Left ventricle myocardium superior (tissue), 1 donor: Measurements from ENCODE around the gene BCAS3. TPM values are rescaled to one million over a fixed set of nuclear protein-coding genes. Genes with fewer than 3 reads are reported as not detected.
"Not testable (repeated sequence)": the region's sequence is repeated elsewhere in the genome, so short reads cannot be mapped to it uniquely, and the experiment has no call there.

ENCODE experiments used
- ATAC-seq: fragments of 200-7000 bp; cut with Tn5 transposase; one replicate; pipeline ENCODE4 v1.9.1; 2020; ENCODE audit warnings: mild to moderate bottlenecking, moderate library complexity
- DNase-seq: peaks from one replicate; pipeline ENCODE4 v3.0.0-alpha.2; 2020
- intact Hi-C: fragments of 100-400 bp; cut with micrococcal nuclease; formaldehyde crosslinking; loops from one replicate; pipeline ENCODE4 v1.11.0; 2022
- total RNA-seq: library from RNA; stranded (reverse); fragmentation: NEBNext Ultra II Directional; extraction: Animal tissue kit (Norgen Biotek cat#: 25700); gene quantifications from one replicate; pipeline ENCODE4 v1.2.1, GENCODE V29; 2021
- donor health status: DM: no; HTN: yes; CAD: no; lungs with severe emphysema.

The BCAS3 gene
- total RNA-seq, 1 donor from 2014 or later = 15.9 TPM

- ATAC-seq (no peak), DNase-seq (no peak)
- intact Hi-C loops = no loop called here
Observed at GRCh38 chr17:61237275-61237674, 559.6 kb downstream of the BCAS3 start.

- no peak for DNase-seq
- ATAC-seq = peak; percentile 31
- intact Hi-C loops = no loop called here
Observed at GRCh38 chr17:61238455-61238933, 560.8 kb downstream of the BCAS3 start.

GRCh38 chr17:61239327-61239726 is 561.7 kb downstream of the BCAS3 start:
- ATAC-seq (no peak), DNase-seq (no peak)
- intact Hi-C loops = no loop called here

GRCh38 chr17:61239953-61240352 is 562.3 kb downstream of the BCAS3 start:
- intact Hi-C loops = no loop called here
- no peak for ATAC-seq
- DNase-seq = no peak

GRCh38 chr17:61240851-61241468 is 563.3 kb downstream of the BCAS3 start:
- no peak for DNase-seq
- intact Hi-C loops = no loop called here
- ATAC-seq = no peak

GRCh38 chr17:61244988-61245387 is 567.3 kb downstream of the BCAS3 start:
- ATAC-seq, intact Hi-C loops, DNase-seq: not testable (repeated sequence)

- DNase-seq = no peak
- no peak for ATAC-seq
- intact Hi-C loops = no loop called here
Observed at GRCh38 chr17:61245706-61246135, 568.1 kb downstream of the BCAS3 start.

- ATAC-seq = peak; percentile 53
- DNase-seq = no peak
Observed at GRCh38 chr17:61247439-61247838, 569.8 kb downstream of the BCAS3 start.

GRCh38 chr17:61248399-61248798 is 570.7 kb downstream of the BCAS3 start:
- intact Hi-C loops = no loop called here
- no peak for ATAC-seq
- DNase-seq = no peak

More at GRCh38 chr17:61247439-61247838, 569.8 kb downstream of the BCAS3 start:
- intact Hi-C loops = no loop called here

- intact Hi-C loops = no loop called here
- ATAC-seq (no peak), DNase-seq (no peak)
Observed at GRCh38 chr17:61249649-61250299, 572.1 kb downstream of the BCAS3 start.

GRCh38 chr17:61250335-61250890 is 572.8 kb downstream of the BCAS3 start:
- DNase-seq (no peak), ATAC-seq (no peak)
- intact Hi-C loops = no loop called here

- intact Hi-C loops = no loop called here
- DNase-seq (peak; percentile 92), ATAC-seq (peak; percentile 95)
Observed at GRCh38 chr17:61251939-61252865, 574.6 kb downstream of the BCAS3 start.

- DNase-seq (peak; percentile 56), ATAC-seq (peak; percentile 21)
- intact Hi-C loops = no loop called here
Observed at GRCh38 chr17:61253362-61253761, 575.7 kb downstream of the BCAS3 start.

GRCh38 chr17:61253937-61254574 is 576.4 kb downstream of the BCAS3 start:
- intact Hi-C loops = no loop called here
- no peak for DNase-seq
- no peak for ATAC-seq

GRCh38 chr17:61254904-61255303 is 577.3 kb downstream of the BCAS3 start:
- intact Hi-C loops = no loop called here
- no peak for ATAC-seq

GRCh38 chr17:61255647-61256046 is 578.0 kb downstream of the BCAS3 start:
- no peak for DNase-seq
- no peak for ATAC-seq
- intact Hi-C loops = no loop called here

More at GRCh38 chr17:61254904-61255303, 577.3 kb downstream of the BCAS3 start:
- DNase-seq = no peak

GRCh38 chr17:61259360-61259759 is 581.7 kb downstream of the BCAS3 start:
- DNase-seq = no peak
- intact Hi-C loops = no loop called here

GRCh38 chr17:61260071-61260797 is 582.6 kb downstream of the BCAS3 start:
- DNase-seq (no peak), ATAC-seq (peak; percentile 97)
- intact Hi-C loops = no loop called here

More at GRCh38 chr17:61259360-61259759, 581.7 kb downstream of the BCAS3 start:
- no peak for ATAC-seq
